HG02798 (cell line): ENCODE data around the gene IL18RAP.

Experiments
- ATAC-seq: cut with Tn5 transposase; IDR thresholded peaks from one replicate; pipeline ENCODE4 v1.9.1; 2021; ENCODE audit warnings: mild to moderate bottlenecking; ENCODE audit not compliant: unreplicated experiment, poor library complexity

IL18RAP gene

DNA sequence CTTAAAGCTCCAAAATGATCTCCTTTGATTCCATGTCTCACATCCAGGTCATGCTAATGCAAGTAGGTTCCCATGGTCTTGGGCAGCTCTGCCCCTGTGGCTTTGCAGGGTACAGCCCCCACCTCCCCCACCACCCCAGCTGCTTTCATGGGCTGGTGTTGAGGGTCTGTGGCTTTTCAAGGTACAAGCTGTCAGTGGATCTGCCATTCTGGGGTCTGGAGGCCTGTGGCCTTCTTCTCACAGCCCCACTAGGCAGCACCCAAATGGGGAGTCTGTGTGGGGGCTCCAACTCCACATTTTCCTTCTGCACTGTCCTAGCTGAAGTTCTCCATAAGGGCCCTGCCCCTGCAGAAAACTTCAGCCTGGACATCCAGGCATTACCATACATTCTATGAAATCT is 69.0 kb downstream of the IL18RAP start:
- no peak for ATAC-seq

GRCh38 chr2:102494570-102494969 is 71.6 kb downstream of the IL18RAP start:
- ATAC-seq: no peak

DNA sequence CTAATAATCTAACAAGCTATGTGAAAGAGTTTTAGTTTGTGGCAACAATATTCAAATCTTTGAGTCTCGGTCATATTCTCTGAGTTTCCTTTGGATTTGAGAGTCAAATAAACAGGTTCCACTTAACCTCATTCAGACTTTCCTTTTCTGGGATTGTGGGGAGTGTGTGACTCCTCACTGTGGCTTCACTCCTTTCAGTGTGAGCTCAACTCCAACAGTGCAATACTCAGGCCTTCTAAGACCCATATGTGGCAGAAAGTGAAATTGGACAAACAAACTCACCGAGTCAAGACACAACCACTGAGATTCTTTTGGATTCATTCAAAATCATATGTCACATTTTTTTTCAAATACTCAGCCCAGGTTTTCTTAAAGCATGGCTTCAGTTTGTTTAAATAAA is 75.5 kb downstream of the IL18RAP start:
- no peak for ATAC-seq

DNA sequence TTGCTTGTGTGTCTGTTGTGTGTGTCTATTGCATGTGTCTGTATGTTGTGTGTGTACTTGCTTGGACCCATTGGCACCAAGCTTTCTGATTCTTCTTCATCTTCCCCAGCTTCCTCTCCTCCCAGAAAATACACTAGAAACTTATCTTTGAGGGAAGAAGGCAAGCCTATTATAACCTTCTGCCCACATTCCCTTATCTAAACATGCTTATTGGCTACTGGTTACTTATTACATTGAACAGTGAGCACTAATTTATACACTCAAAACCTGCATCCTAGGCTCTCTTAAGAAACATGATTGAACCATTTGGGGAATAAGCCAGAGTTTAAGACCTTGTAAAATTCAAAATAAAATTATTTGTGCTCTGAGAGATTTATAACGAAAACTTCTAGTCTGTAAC is 76.6 kb downstream of the IL18RAP start:
- ATAC-seq: no peak
